Vagina (tissue), 2 donors: Measurements from ENCODE around the gene P2RY1.
"Not testable (repeated sequence)": the region's sequence is repeated elsewhere in the genome, so short reads cannot be mapped to it uniquely, and the experiment has no call there.

ENCODE experiments used
- CTCF ChIP-seq, 3 experiments: fragments of 450-650 bp in 2 of 3; fragments of 200-600 bp in 1 of 3; sonication (generic) in 1 of 3; IDR thresholded peaks; one replicate each; pipeline ENCODE4 v1.5.1; 2017 to 2019; ENCODE audit warnings: antibody characterized with exemption in 3 of 3, mild to moderate bottlenecking in 2 of 3, moderate library complexity in 2 of 3
- POLR2A ChIP-seq, 2 donors: fragments of 450-650 bp; IDR thresholded peaks; one replicate each; pipeline ENCODE4 v1.6.1; 2017; ENCODE audit warnings: antibody characterized with exemption in 2 of 2, mild to moderate bottlenecking in 2 of 2, moderate library complexity in 2 of 2
- POLR2AphosphoS5 ChIP-seq, 2 donors: sonication (generic); formaldehyde crosslinking; IDR thresholded peaks; one replicate each; pipeline ENCODE4 v1.9.0; 2017; ENCODE audit warnings: antibody characterized with exemption in 2 of 2, mild to moderate bottlenecking in 2 of 2, low read depth in 1 of 2; ENCODE audit not compliant: insufficient read depth in 1 of 2

- not testable (repeated sequence) for TF ChIP-seq CTCF (IDR thresholded peaks at IDR 0.05); POLR2A (IDR thresholded peaks at IDR 0.05); POLR2AphosphoS5 (IDR thresholded peaks at IDR 0.05; ENCODE audit: insufficient read depth in 1 of 2, low read depth in 1 of 2)
Observed at GRCh38 chr3:152846572-152847202, 11.8 kb downstream of the P2RY1 start.
